ENCODE measurements around the gene CD300LF.

CD300LF gene

GRCh38 chr17:74686761-74687160, 26.0 kb downstream of the CD300LF start:
- DNase-seq (ENCODE audit: low spot score): no peak

GRCh38 chr17:74682471-74683190, 30.1 kb downstream of the CD300LF start:
- DNase-seq (ENCODE audit: low spot score): no peak

GRCh38 chr17:74682028-74682427, 30.7 kb downstream of the CD300LF start:
- no peak for DNase-seq (ENCODE audit: low spot score)

- no peak for DNase-seq (ENCODE audit: low spot score)
Observed at GRCh38 chr17:74680941-74681340, 31.8 kb downstream of the CD300LF start.

GRCh38 chr17:74680213-74680612, 32.5 kb downstream of the CD300LF start:
- DNase-seq (ENCODE audit: low spot score): no peak

- DNase-seq (ENCODE audit: low spot score): no peak
Observed at GRCh38 chr17:74679374-74679773, 33.3 kb downstream of the CD300LF start.

GRCh38 chr17:74678541-74678940, 34.2 kb downstream of the CD300LF start:
- no peak for DNase-seq (ENCODE audit: low spot score)

- no peak for DNase-seq (ENCODE audit: low spot score)
Observed at GRCh38 chr17:74677558-74678466, 34.9 kb downstream of the CD300LF start.

GRCh38 chr17:74671031-74671771, 41.5 kb downstream of the CD300LF start:
- DNase-seq (ENCODE audit: low spot score): peak; percentile 50

- no peak for DNase-seq (ENCODE audit: low spot score)
Observed at GRCh38 chr17:74670329-74670728, 42.4 kb downstream of the CD300LF start.

- no peak for DNase-seq (ENCODE audit: low spot score)
Observed at GRCh38 chr17:74663561-74663960, 49.2 kb downstream of the CD300LF start.

GRCh38 chr17:74659889-74660288, 52.8 kb downstream of the CD300LF start:
- no peak for DNase-seq (ENCODE audit: low spot score)

- no peak for DNase-seq (ENCODE audit: low spot score)
Observed at GRCh38 chr17:74658620-74659019, 54.1 kb downstream of the CD300LF start.

- no peak for DNase-seq (ENCODE audit: low spot score)
Observed at GRCh38 chr17:74654742-74655141, 58.0 kb downstream of the CD300LF start.

- DNase-seq (ENCODE audit: low spot score): no peak
Observed at GRCh38 chr17:74652020-74652419, 60.7 kb downstream of the CD300LF start.

- no peak for DNase-seq (ENCODE audit: low spot score)
Observed at GRCh38 chr17:74649909-74650308, 62.8 kb downstream of the CD300LF start.

- no peak for DNase-seq (ENCODE audit: low spot score)
Observed at GRCh38 chr17:74647871-74648672, 64.7 kb downstream of the CD300LF start.

- DNase-seq (ENCODE audit: low spot score): peak; percentile 33
Observed at GRCh38 chr17:74646231-74646630, 66.5 kb downstream of the CD300LF start.

GRCh38 chr17:74645010-74645409, 67.7 kb downstream of the CD300LF start:
- DNase-seq (ENCODE audit: low spot score): no peak

GRCh38 chr17:74644419-74644818, 68.3 kb downstream of the CD300LF start:
- no peak for DNase-seq (ENCODE audit: low spot score)
